ENCODE data around the gene ZNF699. TPM values are rescaled to one million over a fixed set of nuclear protein-coding genes. Genes with fewer than 3 reads are reported as not detected.
A peak's percentile ranks its signal among the peaks of the same experiment; 100 is the strongest.
"Not testable (repeated sequence)": the region's sequence is repeated elsewhere in the genome, so short reads cannot be mapped to it uniquely, and the experiment has no call there.

Gene ZNF699
- total RNA-seq, 2 experiments from 2014 or later: 6.7 to 9.0 TPM

- H3K27me3 Mint-ChIP-seq, DNase-seq, ATAC-seq, H3K27ac Mint-ChIP-seq, CTCF ChIA-PET, H3K4me3 Mint-ChIP-seq: not testable (repeated sequence)
- Mint-ChIP-seq H3K9me3 (ENCODE audit: low read depth) (peaks cover 10% of the 10 kb centered on the region), H3K36me3 (peaks cover 32% of the 10 kb centered on the region), H3K4me1 (peaks cover 28% of the 10 kb centered on the region)
Observed at GRCh38 chr19:9321756-9322155, 12.1 kb upstream of the ZNF699 start.

GRCh38 chr19:9321338-9321737 is 11.7 kb upstream of the ZNF699 start:
- CTCF ChIA-PET: no interaction called here
- DNase-seq: no peak
- ATAC-seq: no peak
- no peaks in the 10 kb centered on the region for H3K27me3 Mint-ChIP-seq
- H3K9me3 Mint-ChIP-seq (ENCODE audit: low read depth): peaks cover 10% of the 10 kb centered on the region
- H3K4me1 Mint-ChIP-seq: peaks cover 27% of the 10 kb centered on the region
- no peak overlapping the region for H3K4me3 Mint-ChIP-seq
- peaks cover 31% of the 10 kb centered on the region for H3K36me3 Mint-ChIP-seq
- H3K27ac Mint-ChIP-seq: no peak overlapping the region

GRCh38 chr19:9313756-9314155 is 4.1 kb upstream of the ZNF699 start:
- CTCF ChIA-PET: interaction anchor here (1.5 kb wide), 1 partner anchor 276 kb away, joined by 3 read pairs; no protein-coding TSS in a partner anchor
- no peak overlapping the region for H3K27ac Mint-ChIP-seq
- H3K9me3 Mint-ChIP-seq (ENCODE audit: low read depth): no peaks in the 10 kb centered on the region

GRCh38 chr19:9309974-9310446 is 372 bp upstream of the ZNF699 start:
- DNase-seq: no peak
- Mint-ChIP-seq H3K36me3 (peaks cover 15% of the 10 kb centered on the region), H3K27ac (peak overlapping the region; percentile 98), H3K4me1 (peaks cover 19% of the 10 kb centered on the region), H3K4me3 (peak overlapping the region; percentile 91), H3K27me3 (no peaks in the 10 kb centered on the region), H3K9me3 (ENCODE audit: low read depth) (peaks cover 3% of the 10 kb centered on the region)
- CTCF ChIA-PET: interaction anchor here (1.1 to 3.1 kb wide), 4 partner anchors 13 to 277 kb away, joined by 3 to 15 read pairs (median 4); partner anchors contain the start of genes ZNF266 and ZNF559
- ATAC-seq: peak; percentile 70

More at GRCh38 chr19:9313756-9314155, 4.1 kb upstream of the ZNF699 start:
- peaks cover 6% of the 10 kb centered on the region for H3K4me1 Mint-ChIP-seq
- H3K36me3 Mint-ChIP-seq: no peaks in the 10 kb centered on the region
- DNase-seq: no peak
- H3K27me3 Mint-ChIP-seq: no peaks in the 10 kb centered on the region
- ATAC-seq: no peak
- no peak overlapping the region for H3K4me3 Mint-ChIP-seq

- ATAC-seq (no peak), DNase-seq (no peak)
- H3K27me3 Mint-ChIP-seq: no peaks in the 10 kb centered on the region
- H3K36me3 Mint-ChIP-seq: peaks cover 31% of the 10 kb centered on the region
- peak overlapping the region; percentile 92 for H3K27ac Mint-ChIP-seq
- H3K4me3 Mint-ChIP-seq: peak overlapping the region; percentile 91
- H3K9me3 Mint-ChIP-seq (ENCODE audit: low read depth): peaks cover 5% of the 10 kb centered on the region
- CTCF ChIA-PET: interaction anchor here (0.7 to 0.9 kb wide), 2 partner anchors 10 to 317 kb away, joined by 4 read pairs; no protein-coding TSS in a partner anchor
- H3K4me1 Mint-ChIP-seq: peaks cover 19% of the 10 kb centered on the region
Observed at GRCh38 chr19:9308091-9308770, 1.4 kb downstream of the ZNF699 start.

GRCh38 chr19:9306443-9306842 is 3.2 kb downstream of the ZNF699 start:
- DNase-seq: no peak
- Mint-ChIP-seq H3K27me3 (no peaks in the 10 kb centered on the region), H3K27ac (no peak overlapping the region), H3K36me3 (peaks cover 48% of the 10 kb centered on the region), H3K4me3 (no peak overlapping the region), H3K4me1 (peaks cover 19% of the 10 kb centered on the region), H3K9me3 (ENCODE audit: low read depth) (peaks cover 10% of the 10 kb centered on the region)
- CTCF ChIA-PET: no interaction called here
- ATAC-seq: no peak

GRCh38 chr19:9296336-9296735 is 13.3 kb downstream of the ZNF699 start:
- Mint-ChIP-seq H3K4me1 (no peaks in the 10 kb centered on the region), H3K9me3 (ENCODE audit: low read depth) (peaks cover 51% of the 10 kb centered on the region), H3K4me3 (no peak overlapping the region), H3K36me3 (peaks cover 85% of the 10 kb centered on the region), H3K27me3 (no peaks in the 10 kb centered on the region), H3K27ac (no peak overlapping the region)
- CTCF ChIA-PET: no interaction called here
- ATAC-seq (no peak), DNase-seq (no peak)

GRCh38 chr19:9295411-9295849 is 14.2 kb downstream of the ZNF699 start:
- DNase-seq: no peak
- CTCF ChIA-PET: no interaction called here
- Mint-ChIP-seq H3K4me3 (no peak overlapping the region), H3K9me3 (ENCODE audit: low read depth) (peaks cover 47% of the 10 kb centered on the region), H3K27ac (no peak overlapping the region), H3K4me1 (no peaks in the 10 kb centered on the region), H3K27me3 (no peaks in the 10 kb centered on the region), H3K36me3 (peaks cover 79% of the 10 kb centered on the region)
- no peak for ATAC-seq

GRCh38 chr19:9289231-9289884 is 20.3 kb downstream of the ZNF699 start:
- CTCF ChIA-PET: no interaction called here
- Mint-ChIP-seq H3K9me3 (ENCODE audit: low read depth) (peaks cover 38% of the 10 kb centered on the region), H3K36me3 (peaks cover 39% of the 10 kb centered on the region), H3K27me3 (no peaks in the 10 kb centered on the region), H3K4me3 (no peak overlapping the region), H3K27ac (no peak overlapping the region), H3K4me1 (no peaks in the 10 kb centered on the region)
- DNase-seq (no peak), ATAC-seq (no peak)

GRCh38 chr19:9283485-9283884 is 26.2 kb downstream of the ZNF699 start:
- H3K27ac Mint-ChIP-seq, H3K4me1 Mint-ChIP-seq, ATAC-seq, H3K27me3 Mint-ChIP-seq: not testable (repeated sequence)
- H3K4me3 Mint-ChIP-seq: peak overlapping the region; percentile 37
- H3K9me3 Mint-ChIP-seq (ENCODE audit: low read depth): peaks cover 17% of the 10 kb centered on the region
- peaks cover 13% of the 10 kb centered on the region for H3K36me3 Mint-ChIP-seq
- peak; percentile 48 for DNase-seq
- CTCF ChIA-PET: interaction anchor here (0.6 kb wide), 1 partner anchor 1470 kb away, joined by 3 read pairs; no protein-coding TSS in a partner anchor

GRCh38 chr19:9251236-9251635 is 58.4 kb downstream of the ZNF699 start:
- Mint-ChIP-seq H3K4me3 (no peak overlapping the region), H3K27ac (no peak overlapping the region), H3K36me3 (no peaks in the 10 kb centered on the region), H3K27me3 (no peaks in the 10 kb centered on the region), H3K4me1 (no peaks in the 10 kb centered on the region), H3K9me3 (ENCODE audit: low read depth) (peaks cover 5% of the 10 kb centered on the region)
- CTCF ChIA-PET: no interaction called here
- ATAC-seq (no peak), DNase-seq (no peak)

- H3K27ac Mint-ChIP-seq: no peak within 1 kb of the TSS
- no peak for ATAC-seq
- DNase-seq: no peak
- no peaks in the 10 kb centered on the region for H3K36me3 Mint-ChIP-seq
- H3K9me3 Mint-ChIP-seq (ENCODE audit: low read depth): peaks cover 5% of the 10 kb centered on the region
- no peaks in the 10 kb centered on the region for H3K4me1 Mint-ChIP-seq
- H3K4me3 Mint-ChIP-seq: no peak within 1 kb of the TSS
- CTCF ChIA-PET: no interaction called here
- H3K27me3 Mint-ChIP-seq: no peaks in the 10 kb centered on the region
Observed at GRCh38 chr19:9250630-9251029, 59.0 kb downstream of the ZNF699 start, which contains the start of gene OR7E24. OR7E24 (plus strand) TSS chr19:9250930; CDS start chr19:9251044, 114 bp downstream.
